Coronary artery (tissue), 2 donors: ENCODE data around the gene SPEM1.

ENCODE experiments used
- DNase-seq: peaks from one replicate; pipeline ENCODE4 v3.0.0-alpha.2; 2017; ENCODE audit warnings: low spot score
- H3K27ac ChIP-seq, 2 donors: fragments of 200-600 bp; sonication (generic); one replicate each; pipeline ENCODE4 v1.5.1; 2016 to 2019
- H3K4me3 ChIP-seq: fragments of 200-600 bp; sonication (generic); 2 replicates; pipeline ENCODE4 v1.5.1; 2016; ENCODE audit warnings: mild to moderate bottlenecking, moderate library complexity
- TF ChIP-seq, protein P1 (sequence below): fragments of 200-600 bp; sonication (generic); IDR thresholded peaks from one replicate; pipeline ENCODE4 v1.5.1; 2019; ENCODE audit warnings: antibody characterized with exemption

The SPEM1 gene

DNA sequence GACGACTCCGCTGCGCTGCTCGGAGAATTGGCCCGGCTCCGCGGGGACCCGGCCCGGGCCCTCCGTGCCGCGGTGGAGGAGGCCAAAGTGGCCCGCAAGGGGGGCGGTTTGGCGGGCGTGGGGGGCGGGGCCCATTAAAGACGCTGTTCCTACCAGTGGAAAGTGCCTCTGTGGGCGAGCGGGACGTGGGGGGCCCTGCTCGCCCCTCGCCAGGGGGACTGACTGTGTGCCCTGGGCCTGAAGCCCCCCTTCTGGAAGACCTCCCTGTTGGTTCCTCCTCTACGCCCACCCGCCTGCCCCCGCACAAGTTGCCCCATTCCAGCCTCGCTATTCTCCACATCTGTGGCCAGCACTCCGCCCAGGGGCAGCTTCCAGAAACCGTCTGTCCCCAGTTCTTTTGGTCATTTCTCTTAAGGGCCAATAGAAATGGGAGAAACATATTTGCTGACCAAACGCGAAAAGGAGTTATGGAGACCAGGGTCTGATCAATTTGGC, 17.3 kb downstream of the SPEM1 start:
- TF ChIP-seq, protein P1, sequence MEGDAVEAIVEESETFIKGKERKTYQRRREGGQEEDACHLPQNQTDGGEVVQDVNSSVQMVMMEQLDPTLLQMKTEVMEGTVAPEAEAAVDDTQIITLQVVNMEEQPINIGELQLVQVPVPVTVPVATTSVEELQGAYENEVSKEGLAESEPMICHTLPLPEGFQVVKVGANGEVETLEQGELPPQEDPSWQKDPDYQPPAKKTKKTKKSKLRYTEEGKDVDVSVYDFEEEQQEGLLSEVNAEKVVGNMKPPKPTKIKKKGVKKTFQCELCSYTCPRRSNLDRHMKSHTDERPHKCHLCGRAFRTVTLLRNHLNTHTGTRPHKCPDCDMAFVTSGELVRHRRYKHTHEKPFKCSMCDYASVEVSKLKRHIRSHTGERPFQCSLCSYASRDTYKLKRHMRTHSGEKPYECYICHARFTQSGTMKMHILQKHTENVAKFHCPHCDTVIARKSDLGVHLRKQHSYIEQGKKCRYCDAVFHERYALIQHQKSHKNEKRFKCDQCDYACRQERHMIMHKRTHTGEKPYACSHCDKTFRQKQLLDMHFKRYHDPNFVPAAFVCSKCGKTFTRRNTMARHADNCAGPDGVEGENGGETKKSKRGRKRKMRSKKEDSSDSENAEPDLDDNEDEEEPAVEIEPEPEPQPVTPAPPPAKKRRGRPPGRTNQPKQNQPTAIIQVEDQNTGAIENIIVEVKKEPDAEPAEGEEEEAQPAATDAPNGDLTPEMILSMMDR = peak; percentile 7
- no peak for DNase-seq
- Histone ChIP-seq H3K4me3 (peak overlapping the region; percentile 74), H3K27ac (peak overlapping the region in 1 of 2 donors; percentile 86)

DNA sequence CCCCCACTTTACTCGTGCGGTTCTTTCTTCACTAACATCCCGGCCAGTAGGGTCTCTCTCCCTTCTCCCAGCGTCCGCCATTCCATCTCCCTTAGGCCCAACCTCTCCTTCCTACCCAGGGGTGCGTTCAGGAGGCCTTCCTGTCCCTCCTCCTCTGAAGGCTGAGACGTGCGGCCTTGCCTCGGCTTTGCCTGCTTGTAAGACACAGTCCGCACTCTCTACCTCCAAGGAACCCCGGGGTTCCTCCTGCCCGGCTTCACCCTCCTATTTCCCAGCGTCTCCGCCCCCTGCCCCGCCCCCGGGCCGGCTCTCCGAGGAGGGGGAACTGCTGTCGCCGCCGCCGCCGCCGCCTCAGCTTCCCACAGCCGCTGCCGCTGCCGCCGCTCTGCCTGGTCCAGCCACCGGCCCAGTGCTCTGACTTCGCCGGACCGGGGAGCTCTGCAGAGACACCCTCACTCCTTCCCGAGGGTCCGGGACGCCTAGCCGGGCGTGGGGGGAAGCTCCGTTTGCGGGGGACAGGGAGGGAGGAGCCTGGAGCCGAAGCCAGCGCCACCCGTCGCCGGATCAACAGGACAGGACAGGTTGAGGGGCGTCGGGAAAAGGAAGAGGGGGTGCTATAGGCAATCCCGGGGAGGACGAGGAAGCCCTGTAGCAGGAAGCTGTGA, 18.0 kb downstream of the SPEM1 start:
- Histone ChIP-seq H3K27ac (peak overlapping the region in 1 of 2 donors; percentile 86), H3K4me3 (peak overlapping the region; percentile 74)
- DNase-seq = no peak
- TF ChIP-seq, protein P1 = no peak

DNA sequence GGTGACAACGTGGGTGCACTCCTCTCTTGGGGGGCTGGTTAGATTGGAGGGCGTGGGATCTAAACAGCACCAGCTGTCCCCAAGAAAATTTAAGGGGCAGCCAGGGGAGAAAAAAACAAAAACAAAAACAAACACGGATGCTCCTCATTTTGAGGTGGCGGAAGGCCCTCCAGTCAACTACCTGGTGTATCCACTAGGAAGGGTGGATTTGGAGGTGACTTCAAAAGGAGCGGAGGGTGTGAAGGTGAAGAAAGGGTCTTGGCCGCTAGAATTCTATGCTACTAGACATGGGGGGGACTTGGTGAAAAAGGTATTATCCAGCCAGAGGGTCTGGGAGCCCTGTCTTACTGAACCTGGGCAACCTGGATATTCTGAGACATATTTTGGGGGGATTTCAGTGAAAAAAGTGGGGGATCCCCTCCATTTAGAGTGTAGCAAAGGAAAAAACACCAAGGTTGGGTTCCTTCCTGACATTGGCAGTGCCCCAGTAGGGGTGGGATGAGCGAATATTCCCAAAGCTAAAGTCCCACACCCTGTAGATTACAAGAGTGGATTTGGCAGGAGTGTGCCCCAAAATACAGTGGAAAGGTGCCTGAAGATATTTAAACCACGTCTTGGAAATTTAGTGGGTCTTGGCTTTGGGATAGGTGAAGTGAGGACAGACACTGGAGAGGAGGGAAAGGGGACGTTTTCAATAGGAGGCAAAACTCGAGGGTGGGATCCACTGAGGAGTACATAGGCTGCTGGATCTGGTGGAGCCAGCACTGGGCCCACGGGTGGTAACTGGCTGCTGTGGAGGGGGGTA, 18.7 kb downstream of the SPEM1 start:
- TF ChIP-seq, protein P1 = no peak
- peak overlapping the region; percentile 74 for H3K4me3 ChIP-seq
- no peak for DNase-seq
- H3K27ac ChIP-seq = no peak overlapping the region

DNA sequence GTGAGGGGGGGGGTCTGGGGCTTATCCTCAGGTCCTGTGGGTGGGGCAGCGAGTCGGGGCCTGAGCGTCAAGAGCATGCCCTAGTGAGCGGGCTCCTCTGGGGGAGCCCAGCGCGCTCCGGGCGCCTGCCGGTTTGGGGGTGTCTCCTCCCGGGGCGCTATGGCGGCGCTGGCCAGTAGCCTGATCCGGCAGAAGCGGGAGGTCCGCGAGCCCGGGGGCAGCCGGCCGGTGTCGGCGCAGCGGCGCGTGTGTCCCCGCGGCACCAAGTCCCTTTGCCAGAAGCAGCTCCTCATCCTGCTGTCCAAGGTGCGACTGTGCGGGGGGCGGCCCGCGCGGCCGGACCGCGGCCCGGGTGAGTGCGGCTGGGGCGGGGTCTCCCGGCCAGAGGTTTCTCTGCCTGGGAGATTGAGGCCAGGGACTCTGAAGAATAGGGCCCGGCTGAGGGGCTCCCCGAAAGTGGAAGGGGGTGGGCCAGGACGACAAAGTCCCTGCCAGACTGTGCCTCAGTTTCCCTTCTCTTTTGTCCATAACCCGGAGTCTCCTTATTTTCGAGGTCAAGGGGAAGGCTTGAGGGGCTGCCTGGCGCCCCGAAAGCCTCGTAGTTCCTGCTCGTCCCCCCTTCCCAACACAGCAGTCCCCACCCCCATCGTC, 19.5 kb downstream of the SPEM1 start, which contains the start of gene FGF11:
FGF11 (plus strand) TSS at position 51 of the 651 bp plus-strand sequence; CDS start at position 160, 109 bp downstream.
- DNase-seq = no peak
- Histone ChIP-seq H3K27ac (peak within 1 kb of the TSS in 1 of 2 donors; percentile 86), H3K4me3 (peak within 1 kb of the TSS; percentile 74)
- TF ChIP-seq, protein P1 = no peak

DNA sequence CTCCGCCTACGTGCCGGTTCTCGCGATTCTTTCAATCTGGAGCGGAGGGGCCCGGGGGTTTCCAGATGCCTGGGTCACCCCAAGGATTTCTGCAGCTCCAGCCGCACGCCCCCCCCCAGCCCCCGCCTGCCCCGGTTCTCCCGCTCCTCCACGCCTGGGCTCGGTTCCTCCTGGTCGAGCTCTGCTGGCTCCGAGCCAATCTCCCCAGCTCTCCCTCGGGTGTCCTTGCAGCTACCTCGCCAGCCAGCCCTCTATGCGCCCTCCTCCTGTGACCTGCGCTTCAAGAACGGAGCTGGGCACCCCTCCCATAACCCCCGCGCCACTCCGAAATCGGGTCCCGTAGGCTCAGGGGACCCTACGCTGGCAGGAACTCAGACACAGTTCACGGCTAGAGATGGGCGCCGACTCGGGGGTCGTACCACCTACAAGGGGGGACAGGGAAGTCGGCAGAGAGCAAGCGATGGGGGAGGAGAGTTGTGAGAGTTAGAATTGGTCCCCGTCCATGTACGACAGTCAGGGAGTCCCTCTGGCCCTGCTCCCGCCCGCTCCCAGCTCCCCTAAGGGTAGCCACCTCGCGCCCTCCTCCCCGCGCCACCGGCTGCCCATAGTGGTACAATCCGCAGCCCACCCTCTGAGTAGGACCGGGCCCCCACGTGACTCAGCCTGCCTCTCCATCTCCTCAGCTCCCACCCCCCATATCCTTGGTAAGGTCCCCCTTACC, 20.1 kb downstream of the SPEM1 start:
- H3K27ac ChIP-seq = peak overlapping the region in 1 of 2 donors; percentile 0
- no peak for DNase-seq
- peak overlapping the region; percentile 61 for H3K4me3 ChIP-seq

DNA sequence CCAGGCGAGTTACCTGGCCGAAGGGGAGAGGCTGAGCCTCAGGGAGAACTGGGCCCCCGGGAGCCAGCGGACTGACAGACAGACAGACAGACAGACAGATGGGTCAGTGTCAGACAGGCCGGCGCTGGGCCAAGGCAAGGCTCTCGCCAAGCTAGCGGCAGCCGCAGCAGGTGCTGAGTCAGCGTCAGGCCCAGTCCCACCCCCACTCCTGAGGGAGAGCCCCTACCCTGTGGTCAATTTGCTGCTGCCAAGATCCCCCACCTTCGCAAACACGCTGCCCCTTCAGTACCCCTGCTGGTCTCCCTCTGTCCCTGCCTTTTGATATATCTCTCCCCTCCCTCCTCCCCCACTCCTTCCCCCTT, 20.7 kb downstream of the SPEM1 start:
- no peak for DNase-seq
- Histone ChIP-seq H3K27ac (peak overlapping the region in 1 of 2 donors; percentile 0), H3K4me3 (peak overlapping the region; percentile 61)
- TF ChIP-seq, protein P1 = no peak

More for the DNA sequence above, 20.1 kb downstream of the SPEM1 start:
- TF ChIP-seq, protein P1 = no peak
